Stimulated activated CD8-positive, alpha-beta memory T cell treated with anti-CD3 and anti-CD28 coated beads, Interleukin-12 subunit alpha, Interleukin-12 subunit beta, amount 100 ng/mL, for 24 hours (primary cell): ENCODE measurements around the gene SSBP3.

Experiments
- DNase-seq: peaks from one replicate; pipeline ENCODE4 v3.0.0-alpha.2; 2020; ENCODE audit errors: extremely low read depth

SSBP3 gene

DNA sequence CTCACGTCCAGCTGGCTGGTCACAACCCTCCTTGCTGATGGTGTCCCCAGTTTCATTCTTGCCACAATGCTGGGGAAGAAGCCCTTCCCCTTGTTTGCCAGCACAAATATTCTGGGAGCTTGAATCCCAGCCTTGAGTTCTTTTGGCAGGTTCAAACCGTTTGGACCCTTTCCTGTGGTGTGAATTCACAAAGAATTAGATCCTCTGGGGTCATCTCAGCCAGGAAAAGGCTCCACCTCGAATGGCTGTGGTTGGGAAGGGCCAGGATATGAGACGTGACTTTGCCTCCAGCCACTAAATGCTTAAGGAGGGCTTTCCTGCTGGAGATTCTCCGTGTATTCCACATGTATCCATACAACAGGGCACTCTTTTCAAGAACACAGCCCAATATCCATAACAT, 139.3 kb downstream of the SSBP3 start:
- DNase-seq, result no peak

DNA sequence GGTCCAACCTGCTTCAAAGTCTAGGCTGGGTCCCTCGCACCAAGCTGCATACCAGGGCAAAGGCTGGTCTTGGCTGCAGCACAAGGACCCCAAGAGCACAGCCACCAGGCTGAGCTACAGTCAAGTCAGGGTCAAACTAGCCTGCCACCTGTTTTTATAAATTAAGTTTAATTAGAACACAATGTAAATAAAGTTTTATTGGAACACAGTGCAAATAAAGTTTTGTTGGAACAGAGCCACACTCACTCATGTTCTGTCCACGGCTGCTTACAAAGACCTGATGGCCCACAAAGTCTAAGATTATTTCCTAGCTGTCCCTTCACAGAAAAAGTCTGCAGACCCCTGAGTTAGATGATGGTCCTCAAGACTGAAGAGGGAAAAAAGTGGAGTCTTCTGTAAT, 140.0 kb downstream of the SSBP3 start:
- no peak for DNase-seq

DNA sequence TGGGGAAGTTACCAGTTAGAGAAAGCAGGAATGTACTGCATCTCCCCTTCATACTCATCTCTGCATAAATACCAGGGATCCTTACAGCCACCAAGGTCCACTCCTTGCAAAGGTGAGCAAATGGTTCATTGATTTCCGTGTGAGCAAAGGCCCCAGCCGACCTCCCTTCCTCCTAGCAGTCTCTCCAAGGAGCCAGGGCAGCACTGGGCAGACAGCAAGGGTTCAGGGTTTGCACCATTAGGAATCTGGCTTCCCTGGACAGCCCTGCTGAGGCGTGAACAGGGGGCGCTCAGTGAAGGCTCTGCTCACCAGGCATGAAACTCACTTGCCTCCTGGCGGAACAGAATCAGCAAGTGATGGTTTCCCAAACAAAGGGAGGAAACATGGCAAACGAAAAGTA, 140.5 kb downstream of the SSBP3 start:
- no peak for DNase-seq

DNA sequence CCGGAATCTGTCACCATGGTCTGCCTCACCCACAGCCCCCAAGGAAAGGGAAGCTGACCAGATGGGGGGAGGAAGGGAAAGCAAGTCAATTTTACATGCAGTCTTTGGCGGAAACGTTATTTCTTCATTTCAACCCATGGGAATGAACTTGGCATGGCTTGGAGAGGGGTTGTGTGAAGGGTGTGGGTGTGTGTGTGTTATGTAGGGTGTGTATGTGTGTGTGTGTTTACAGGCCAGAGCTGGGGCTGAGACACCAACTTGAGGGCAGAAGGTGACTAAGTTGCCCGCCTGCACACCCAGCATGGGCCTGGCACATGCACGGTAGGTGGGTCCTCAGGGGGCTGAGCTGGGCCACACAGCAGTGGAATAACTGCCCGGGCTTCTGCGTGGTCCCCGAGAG, 141.1 kb downstream of the SSBP3 start:
- DNase-seq, result no peak

DNA sequence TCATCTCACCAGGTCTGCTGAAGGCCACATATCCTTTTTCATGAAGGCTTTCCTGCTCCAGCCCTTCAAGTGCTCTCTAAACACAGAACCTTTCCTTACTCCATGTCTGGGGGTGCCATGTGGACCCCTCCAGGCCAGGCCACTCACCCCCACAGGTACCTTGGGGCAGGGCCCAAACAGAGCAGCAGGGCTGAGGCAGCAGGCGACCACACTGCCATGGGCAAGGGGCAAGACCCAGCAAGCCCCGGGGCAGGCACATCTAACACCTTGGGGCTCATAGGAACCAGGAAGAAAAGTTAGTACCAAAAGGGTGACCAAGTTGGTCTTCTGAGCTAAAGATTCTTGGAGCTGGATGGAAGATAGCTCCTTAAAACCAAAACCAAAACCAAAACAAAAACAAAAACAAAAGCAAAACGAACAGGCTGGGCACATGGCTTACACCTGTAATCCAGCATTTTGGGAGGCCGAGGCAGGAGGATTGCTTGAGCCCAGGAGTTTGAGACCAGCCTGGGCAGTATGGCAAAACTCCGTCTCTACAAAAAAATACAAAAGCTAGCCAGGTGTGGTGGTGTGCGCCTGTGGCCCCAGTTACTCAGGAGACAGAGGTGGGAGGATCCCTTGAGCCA, 142.5 kb downstream of the SSBP3 start:
- no peak for DNase-seq

DNA sequence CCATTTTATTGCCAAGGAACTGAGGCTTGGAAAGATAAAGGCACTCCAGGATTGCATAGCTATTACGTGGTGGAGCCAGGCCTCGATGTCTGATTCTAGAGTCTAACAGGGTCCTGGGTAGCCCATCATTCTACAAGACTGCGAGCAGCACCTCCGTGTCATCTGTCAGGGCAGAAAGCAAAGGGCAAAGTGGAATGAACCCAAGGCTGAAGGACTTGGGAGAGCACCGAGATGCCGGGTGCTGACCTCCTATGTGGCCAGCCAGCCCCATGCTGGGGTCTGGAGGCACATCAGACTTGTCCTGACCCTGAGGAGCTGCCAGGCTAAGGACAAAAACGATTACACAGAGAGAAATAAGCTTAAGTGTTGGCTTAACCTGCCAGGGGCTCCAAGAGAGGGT, 143.9 kb downstream of the SSBP3 start:
- DNase-seq, result no peak

DNA sequence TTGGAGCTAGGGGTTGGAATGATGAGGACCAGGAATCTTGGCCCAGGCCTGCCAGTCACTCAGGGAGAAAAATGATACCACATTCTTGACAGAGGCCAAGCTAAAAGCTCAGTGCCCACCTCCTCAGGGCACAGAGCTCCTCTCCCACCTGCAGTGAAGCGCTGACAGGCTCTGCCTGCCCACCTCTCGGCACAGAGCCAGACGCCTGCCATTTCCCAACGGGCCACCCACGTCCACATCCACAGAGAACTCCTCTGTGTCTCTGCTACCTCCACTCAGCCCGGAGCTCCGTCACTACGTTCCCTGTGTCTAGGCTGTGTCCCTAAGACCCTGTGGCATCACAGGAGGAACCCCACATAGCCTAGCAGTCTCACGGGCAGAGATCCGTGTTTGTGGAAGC, 145.4 kb downstream of the SSBP3 start:
- DNase-seq, result no peak

DNA sequence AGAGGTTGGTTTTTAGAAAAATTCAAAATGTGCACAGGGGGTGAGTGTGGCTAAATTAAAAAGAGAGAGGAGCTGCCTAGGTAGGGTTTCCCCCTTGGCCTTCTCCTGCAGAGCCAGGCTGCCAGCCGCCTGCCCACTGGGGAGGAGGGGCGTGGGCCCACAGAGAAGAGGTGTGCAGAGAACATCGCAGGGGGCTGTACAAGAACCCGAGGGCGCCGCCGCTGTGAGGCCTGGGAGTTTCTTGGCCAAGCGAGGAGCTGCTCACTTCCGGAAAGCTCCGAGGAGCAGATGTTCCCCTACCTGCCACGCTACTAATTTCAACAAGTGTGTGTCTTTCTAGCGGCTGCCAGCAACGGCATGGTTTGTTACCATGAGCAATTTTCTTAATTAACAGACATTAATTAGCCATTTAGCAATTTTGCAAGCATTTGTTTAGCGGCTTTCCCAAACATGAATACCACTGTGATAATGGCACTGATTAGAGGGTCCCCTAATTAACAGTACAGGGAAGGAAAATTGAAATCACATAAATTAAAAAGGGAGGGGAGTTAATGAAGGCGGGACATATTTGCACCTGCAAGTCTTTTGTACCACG, 146.6 kb downstream of the SSBP3 start:
- no peak for DNase-seq

DNA sequence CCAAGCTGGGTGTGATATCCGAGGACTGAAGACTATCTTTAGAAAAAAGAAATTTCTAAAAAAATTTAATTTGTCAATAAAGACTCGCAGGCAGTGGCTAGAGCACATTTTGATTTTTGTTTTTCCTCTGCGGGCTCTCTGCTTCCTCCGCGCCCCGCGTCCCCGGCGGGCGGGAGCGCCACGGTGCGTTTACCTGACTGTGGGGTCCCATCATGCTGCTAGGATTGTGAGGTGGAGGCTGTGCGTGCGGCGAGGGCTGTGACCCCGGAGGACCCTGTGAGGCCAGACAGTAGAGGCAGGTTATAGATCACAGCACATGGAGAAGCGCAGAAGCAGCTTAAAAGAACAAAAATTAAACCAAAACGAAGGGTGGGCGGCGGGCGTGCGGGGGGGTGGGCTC, 148.3 kb downstream of the SSBP3 start:
- DNase-seq, result no peak

DNA sequence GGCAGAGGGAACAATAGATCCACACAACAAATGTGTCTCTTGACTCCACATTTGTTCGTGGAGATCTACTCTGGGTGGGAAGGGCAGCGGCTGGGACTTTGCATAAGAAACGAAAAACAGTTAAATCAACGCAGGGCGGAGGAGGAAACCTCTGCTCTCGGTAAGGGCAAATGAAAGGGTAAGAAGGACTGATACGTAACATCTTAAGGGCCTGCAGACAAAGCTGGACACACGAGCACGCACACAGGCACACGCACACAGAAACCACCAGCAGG, 148.9 kb downstream of the SSBP3 start:
- no peak for DNase-seq

DNA sequence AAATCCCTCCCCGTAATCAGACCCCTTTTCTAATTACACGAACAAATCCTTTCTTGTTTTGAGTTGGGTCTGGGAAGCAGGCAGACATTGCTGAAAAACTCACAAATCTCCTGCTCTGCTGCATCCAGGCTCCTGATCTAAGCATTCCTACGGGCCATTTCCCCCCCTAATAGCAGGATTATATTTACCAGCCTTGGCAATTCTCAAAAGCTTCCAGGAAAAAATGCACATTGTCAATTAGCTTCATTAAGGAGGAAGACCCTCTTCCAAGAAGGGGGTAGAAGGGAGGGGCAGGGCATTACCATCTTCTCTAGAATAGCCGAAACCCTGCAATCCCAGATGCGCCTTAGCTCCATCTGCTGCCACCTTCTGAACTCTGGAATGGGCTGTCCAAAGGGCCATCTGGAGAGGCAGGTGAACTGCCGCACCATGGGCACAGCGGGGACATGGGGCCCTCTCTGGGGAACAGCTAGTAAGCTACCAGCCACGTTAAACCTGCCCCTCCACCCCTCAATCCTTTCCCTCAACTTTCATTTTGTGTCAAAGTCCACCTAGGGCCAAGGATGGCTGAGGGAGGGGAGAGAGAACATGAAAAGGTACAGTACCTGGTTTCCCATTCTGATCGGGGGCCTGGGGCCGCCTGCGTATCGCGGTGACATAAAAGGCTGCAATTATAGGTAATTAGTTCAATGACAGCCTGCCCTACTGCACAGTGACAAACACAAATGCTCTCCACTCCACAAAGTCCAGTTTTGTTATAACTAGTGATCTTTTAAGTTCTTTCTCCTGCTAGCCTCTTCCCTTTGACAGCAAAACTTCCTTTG, 149.5 kb downstream of the SSBP3 start:
- DNase-seq, result no peak

DNA sequence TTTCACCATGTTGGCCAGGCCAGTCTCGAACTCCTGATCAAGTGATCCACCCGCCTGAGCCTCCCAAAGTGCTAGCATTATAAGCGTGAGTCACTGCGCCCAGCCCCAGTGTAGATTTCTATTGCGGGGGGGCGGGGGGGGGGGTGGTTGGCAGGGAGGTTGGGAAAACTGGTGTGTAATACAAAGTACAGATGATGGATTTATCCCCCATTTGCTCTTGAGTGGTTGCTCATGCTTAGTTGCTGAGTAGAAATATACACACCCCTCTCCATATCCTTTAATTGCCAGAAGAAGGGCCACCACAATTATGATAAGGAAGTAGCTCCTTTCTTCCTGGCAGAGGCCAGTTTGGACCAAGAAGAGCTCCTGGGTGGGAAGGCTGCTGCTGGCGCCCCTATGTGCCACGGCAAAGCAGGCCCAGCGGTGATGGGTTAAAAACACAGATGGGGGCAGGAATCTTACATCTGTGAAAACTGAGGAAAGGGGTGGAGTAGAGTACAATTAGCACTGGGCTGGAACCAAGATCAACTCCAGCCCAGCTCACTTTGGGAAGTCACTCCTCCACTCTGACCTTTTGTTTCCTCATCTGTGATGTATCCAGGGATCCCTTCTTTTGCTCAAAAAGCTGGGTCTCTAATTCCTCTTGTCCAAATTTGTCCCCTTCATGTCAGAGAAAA, 151.0 kb downstream of the SSBP3 start:
- no peak for DNase-seq

DNA sequence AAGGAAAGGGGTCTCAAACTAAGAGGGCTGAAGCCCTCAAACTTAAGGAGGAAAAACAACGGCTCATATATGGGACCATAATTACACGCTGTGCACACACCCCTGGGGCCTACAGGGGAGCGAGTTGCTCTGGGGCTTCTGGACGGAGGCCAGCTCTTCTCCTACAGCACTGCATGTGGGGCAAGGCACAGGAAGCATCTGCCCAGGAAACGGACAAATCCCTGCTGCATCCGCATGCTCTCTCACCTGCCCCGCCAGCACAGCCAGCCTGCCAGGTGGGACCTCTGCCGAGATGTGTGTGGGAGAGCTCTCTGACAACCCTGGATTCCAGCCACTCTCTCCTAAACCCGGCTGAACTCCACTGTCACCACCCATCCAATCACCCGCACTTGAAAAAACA, 152.1 kb downstream of the SSBP3 start:
- no peak for DNase-seq

DNA sequence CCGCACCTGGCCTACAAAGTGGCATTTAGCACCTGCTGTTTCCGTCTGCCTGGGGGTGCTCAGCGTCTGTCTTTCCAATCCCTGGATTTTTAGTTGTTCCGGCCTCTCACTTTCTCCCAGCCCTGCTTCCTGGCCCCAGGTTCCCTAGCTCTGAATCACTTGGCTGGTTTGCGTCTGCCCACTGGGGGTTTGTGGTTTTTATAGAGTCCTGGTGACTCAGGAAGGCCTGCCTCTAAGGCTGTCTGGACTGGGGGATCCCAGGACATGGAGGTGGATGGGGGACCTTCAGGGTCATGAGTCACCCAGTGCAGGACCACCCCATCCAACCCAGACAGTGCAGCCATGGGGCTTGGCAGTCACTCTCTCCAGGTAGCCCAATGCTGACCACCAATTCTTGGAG, 152.7 kb downstream of the SSBP3 start:
- DNase-seq, result no peak

DNA sequence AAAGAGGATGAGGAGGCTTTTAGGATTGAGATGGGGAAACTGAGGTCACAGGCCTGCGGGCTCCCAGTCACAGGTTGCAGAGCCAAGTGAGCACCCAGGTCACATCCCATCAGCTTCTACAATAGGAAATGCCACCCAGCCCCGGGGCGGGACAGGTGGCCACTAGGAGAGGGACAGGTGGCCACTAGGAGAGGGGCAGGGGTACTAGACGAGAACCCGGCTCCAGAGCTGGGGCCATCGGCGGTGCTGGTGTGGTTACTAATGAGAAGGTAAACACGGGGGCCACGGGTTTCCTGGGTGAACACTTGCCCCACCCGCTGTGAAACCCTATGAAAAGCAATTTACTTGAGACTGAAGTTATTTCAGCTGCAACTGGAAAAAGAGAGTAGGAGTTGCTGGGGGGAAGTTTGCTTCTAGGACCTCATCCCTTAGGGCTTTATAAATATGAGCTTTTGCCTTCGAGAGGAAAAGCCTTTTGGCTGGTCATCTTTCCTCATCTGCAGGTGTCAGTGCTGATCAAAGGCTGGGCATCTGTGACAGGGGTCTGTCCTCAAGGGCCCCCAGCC, 153.7 kb downstream of the SSBP3 start:
- no peak for DNase-seq

DNA sequence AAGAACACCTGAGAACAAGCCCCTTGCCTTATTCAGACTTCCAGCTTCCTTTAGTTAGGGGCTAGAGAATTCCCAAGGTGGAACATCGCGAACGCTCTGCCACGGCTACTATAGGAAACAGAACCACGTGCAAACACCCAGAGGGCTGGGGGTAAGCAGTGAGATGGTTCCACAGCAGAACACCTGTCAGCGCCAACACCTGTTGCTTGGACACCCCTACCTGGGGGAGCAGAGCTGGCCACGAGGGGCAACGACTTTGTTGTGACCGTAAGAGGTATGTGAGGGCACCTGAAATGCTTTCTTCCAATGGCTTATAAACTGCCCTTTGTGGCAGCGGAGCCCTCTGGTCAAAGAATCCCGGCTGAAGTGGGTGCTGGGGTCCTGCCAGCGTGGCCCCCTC, 155.5 kb downstream of the SSBP3 start:
- no peak for DNase-seq

DNA sequence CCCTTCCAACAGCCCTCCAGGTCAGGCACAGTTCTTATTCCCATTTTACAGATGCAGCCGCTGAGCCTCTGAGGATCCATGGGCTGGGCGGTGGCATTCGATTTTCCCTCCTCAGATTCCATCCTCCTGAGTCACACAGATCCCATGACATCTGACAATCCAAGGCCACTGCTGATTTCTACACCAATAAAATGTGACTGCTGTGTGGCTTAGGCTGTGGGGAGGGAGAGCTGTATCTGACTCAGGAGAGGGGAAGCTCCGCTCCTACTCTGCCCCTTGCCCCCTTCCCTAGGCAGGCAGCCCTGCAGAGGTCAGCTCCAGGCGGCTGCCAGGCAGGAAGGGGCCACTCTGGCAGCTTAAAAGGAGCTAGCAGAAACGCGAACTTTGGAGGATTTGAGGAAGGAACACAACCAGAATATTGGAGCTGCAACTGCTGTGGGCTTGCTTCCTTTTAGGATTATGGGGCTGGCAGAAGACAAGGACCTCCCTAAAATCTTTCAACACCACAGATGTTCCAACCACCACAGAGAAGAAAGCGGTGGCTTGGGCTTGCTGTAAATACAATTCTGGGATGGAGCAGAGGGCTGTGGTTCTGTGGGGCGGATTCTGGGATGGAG, 156.3 kb downstream of the SSBP3 start:
- DNase-seq, result no peak

DNA sequence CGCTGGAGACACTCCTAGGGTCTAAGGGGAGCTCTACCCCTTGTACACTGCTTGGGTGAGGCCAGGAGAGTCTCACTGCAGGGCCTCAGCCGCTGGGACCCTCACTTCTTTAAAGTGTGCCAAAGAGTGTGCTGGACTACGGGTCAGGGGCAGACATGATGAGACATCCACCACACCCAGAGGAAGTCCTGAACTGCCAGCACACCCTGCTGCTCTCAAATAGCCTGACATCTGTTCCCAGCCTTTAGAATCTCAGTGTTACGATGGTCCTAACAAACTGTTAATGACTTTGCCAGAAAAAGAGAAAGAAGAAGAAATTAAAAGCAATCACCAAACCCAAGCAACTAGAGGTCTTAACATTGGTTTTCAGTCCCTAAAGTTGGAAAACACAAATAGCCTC, 157.2 kb downstream of the SSBP3 start:
- no peak for DNase-seq

DNA sequence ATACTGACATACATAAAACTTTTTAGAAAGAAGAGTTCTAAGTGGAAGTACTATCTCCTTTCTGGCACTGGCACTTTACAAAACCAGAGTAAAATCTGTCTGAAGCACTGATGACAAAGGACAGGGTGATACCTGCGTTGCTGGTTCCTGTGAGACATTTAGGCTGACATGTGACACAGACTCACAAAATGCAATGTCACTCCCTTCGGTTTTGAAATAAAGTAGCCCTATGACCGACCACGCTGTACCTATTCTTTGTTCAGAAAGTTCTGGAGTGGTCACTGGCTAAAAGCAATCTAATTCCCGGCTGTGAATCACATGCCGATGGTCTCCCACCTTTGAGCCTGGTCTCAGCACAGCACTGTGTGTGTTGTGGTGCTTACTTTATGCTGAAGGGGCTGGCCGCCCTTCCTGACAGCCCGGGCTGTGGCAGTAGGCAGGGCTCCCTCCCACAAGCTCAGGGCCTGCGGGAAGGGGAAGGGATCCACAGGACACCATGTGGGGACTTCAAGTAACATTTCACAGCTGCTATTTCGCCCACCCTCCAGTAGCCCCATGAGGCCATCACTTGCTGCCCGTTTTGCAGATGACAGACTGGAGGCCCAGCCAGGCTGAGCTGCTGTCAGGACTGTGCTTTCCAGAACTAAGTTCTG, 158.2 kb downstream of the SSBP3 start:
- no peak for DNase-seq

DNA sequence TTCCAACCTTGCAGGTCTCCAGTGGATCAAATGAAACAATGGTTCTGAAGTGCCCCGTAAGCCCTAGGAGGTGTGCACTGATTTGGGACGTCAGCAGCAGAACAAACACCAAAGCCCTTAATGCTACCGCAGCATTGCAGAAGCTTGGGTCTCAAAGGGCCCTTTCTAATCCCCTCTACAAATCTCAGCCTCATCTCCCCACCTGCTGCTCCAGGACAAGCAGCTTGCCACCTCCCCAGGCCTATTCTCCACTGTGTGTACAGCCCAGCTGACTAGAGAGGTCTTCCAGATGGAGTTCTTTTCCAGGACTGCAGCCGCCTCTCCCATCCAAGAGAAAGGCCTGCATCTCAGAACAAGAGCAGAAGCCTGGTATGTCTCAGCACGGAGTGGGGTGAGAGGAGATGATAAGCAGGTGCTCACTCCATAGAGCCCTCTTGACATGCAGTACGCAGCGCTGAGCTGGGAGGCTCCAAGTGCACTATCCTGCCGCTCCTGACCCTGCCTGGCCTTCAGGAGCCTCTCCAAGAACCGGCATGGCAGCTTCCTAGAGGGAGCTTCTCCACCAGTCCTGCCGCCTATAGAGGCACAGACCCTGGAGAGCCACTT, 160.0 kb downstream of the SSBP3 start:
- no peak for DNase-seq

DNA sequence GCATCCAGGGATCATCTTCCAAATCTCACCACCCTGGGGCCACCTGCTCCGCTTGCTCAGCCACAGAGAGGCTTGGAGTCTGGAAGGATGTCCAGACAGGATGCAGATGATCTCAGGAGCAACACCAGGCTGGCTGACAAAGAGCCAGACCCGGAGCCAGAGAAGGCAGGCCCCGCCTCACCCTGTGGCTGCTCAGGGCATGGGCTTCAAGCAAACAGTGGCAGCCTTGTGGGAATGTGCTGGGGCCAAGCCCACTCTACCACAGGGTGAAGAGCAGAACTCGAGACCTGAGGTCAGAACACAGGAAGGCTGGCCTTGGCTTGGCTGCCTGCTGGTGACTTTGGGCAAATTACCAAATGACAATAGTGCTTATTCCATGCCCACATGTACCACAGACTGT, 160.7 kb downstream of the SSBP3 start:
- DNase-seq, result no peak
